Left ventricle myocardium inferior (tissue), 1 donor: Measurements from ENCODE around the gene PRR36. TPM values are rescaled to one million over a fixed set of nuclear protein-coding genes. Genes with fewer than 3 reads are reported as not detected.

Experiments used
- DNase-seq: peaks from one replicate; pipeline ENCODE4 v3.0.0-alpha.2; 2020
- H3K27ac ChIP-seq: fragments of 200-600 bp; replicated peaks from 2 replicates; pipeline ENCODE4 v1.8.0; 2021
- H3K27me3 ChIP-seq: fragments of 200-600 bp; 2 replicates; pipeline ENCODE4 v1.8.0; 2021; ENCODE audit warnings: low read depth
- H3K36me3 ChIP-seq: fragments of 200-600 bp; 2 replicates; pipeline ENCODE4 v1.8.0; 2021
- H3K4me1 ChIP-seq: fragments of 200-600 bp; 2 replicates; pipeline ENCODE4 v1.8.0; 2021
- H3K4me3 ChIP-seq: fragments of 200-600 bp; 2 replicates; pipeline ENCODE4 v1.8.0; 2021; ENCODE audit warnings: mild to moderate bottlenecking, moderate library complexity
- H3K9me3 ChIP-seq: fragments of 200-600 bp; replicated peaks from 2 replicates; pipeline ENCODE4 v1.8.0; 2021
- intact Hi-C: fragments of 100-400 bp; cut with micrococcal nuclease; formaldehyde crosslinking; loops from one replicate; pipeline ENCODE4 v1.11.0; 2022
- total RNA-seq: library from RNA; stranded (reverse); fragmentation: NEBNext Ultra II Directional; extraction: Animal tissue kit (Norgen Biotek cat#: 25700); gene quantifications from one replicate; pipeline ENCODE4 v1.2.1, GENCODE V29; 2021
- TF ChIP-seq, protein P1 (sequence below): fragments of 200-600 bp; IDR thresholded peaks from 2 replicates; pipeline ENCODE4 v1.8.0; 2021; ENCODE audit warnings: antibody characterized with exemption, mild to moderate bottlenecking, borderline replicate concordance
- donor health status: DM: no; HTN: yes; CAD: no; lungs with severe emphysema.

PRR36 gene
- total RNA-seq, 1 donor from 2014 or later = not detected

DNA sequence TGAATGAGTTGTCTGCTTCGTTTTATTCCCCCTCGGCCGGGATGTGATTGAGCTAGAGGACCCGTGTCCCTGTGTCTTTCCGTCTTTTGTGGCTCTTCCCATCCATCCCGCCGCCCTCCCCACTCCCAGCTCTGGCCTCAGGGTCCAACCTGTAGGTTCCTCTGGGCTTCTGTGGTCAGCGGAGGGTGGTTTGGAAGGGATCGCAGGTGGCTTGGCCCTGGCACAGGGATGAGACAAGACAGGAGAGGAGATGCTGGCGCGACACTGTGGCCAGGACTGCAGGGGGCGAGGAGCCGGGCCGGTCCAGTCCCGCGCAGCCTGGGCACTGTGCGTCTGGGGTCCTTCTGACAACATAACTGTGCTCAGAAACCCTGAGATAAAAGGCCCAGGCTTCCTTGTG lies 42.2 kb downstream of the PRR36 start:
- H3K27me3 ChIP-seq = no peaks in the 10 kb centered on the region
- no peaks in the 10 kb centered on the region for H3K36me3 ChIP-seq
- TF ChIP-seq, protein P1, sequence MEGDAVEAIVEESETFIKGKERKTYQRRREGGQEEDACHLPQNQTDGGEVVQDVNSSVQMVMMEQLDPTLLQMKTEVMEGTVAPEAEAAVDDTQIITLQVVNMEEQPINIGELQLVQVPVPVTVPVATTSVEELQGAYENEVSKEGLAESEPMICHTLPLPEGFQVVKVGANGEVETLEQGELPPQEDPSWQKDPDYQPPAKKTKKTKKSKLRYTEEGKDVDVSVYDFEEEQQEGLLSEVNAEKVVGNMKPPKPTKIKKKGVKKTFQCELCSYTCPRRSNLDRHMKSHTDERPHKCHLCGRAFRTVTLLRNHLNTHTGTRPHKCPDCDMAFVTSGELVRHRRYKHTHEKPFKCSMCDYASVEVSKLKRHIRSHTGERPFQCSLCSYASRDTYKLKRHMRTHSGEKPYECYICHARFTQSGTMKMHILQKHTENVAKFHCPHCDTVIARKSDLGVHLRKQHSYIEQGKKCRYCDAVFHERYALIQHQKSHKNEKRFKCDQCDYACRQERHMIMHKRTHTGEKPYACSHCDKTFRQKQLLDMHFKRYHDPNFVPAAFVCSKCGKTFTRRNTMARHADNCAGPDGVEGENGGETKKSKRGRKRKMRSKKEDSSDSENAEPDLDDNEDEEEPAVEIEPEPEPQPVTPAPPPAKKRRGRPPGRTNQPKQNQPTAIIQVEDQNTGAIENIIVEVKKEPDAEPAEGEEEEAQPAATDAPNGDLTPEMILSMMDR = no peak
- H3K4me3 ChIP-seq = no peak overlapping the region
- H3K4me1 ChIP-seq = peaks cover 35% of the 10 kb centered on the region
- DNase-seq = no peak
- intact Hi-C loops = no loop called here
- H3K27ac ChIP-seq = no peak overlapping the region
- no peaks in the 10 kb centered on the region for H3K9me3 ChIP-seq

DNA sequence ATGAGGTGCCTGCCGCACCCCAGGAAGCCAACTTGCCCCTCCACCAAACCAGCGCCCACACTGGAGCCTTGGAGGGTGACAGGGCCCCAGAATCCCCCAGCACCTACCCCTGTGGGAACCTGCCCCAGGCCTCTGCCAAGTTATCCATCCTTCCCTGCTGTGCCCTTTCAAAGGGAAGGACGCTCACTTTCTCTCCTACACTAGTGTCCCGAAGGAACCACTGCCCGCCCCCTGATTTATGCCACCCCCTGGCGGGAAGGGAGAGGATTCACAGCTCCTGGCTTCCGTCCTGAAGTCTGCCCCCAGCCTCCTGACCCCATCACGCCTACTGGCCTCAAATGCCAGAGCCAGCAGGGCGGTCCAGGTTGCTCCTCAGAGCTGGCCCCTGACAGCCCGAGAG lies 42.7 kb downstream of the PRR36 start:
- no peak for DNase-seq
- H3K4me1 ChIP-seq = peaks cover 35% of the 10 kb centered on the region
- intact Hi-C loops = no loop called here
- no peak overlapping the region for H3K27ac ChIP-seq
- TF ChIP-seq, protein P1 = no peak
- H3K9me3 ChIP-seq = no peaks in the 10 kb centered on the region
- H3K27me3 ChIP-seq = no peaks in the 10 kb centered on the region
- H3K36me3 ChIP-seq = no peaks in the 10 kb centered on the region
- no peak overlapping the region for H3K4me3 ChIP-seq

- no peaks in the 10 kb centered on the region for H3K36me3 ChIP-seq
- no peaks in the 10 kb centered on the region for H3K27me3 ChIP-seq
- no peak overlapping the region for H3K27ac ChIP-seq
- TF ChIP-seq, protein P1 = no peak
- H3K4me1 ChIP-seq = peaks cover 35% of the 10 kb centered on the region
- DNase-seq = no peak
- H3K9me3 ChIP-seq = no peaks in the 10 kb centered on the region
- intact Hi-C loops = no loop called here
- H3K4me3 ChIP-seq = peak overlapping the region; percentile 83
Observed at GRCh38 chr19:7830823-7831222, 43.4 kb downstream of the PRR36 start.

DNA sequence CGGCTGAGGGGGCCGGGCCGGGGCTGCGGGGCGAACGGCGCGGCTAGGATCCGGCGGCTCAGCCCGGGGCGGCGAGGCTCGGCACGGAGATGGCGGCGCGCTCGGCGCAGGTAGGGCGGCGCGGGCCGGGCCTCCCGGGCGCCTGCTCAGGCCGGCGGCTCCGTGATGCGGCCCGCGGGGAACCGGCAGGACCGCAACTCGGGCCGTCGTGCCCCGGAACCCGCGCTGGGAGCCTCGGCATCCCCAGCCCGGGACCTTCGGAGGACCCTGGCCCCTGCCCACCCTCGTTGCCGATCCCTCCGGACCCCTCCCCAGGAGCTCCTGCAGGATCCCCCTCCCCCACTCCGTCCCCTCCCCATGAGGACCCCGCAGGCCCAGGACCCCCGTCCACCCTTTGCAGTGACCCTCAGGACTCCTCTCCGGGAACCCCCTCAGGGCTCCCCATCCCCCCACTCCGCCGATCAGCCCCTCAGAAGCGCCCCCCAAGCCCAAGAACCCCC lies 43.9 kb downstream of the PRR36 start:
- Histone ChIP-seq H3K27ac (peak overlapping the region; percentile 55), H3K36me3 (no peaks in the 10 kb centered on the region), H3K4me3 (peak overlapping the region; percentile 83), H3K4me1 (peaks cover 35% of the 10 kb centered on the region), H3K9me3 (no peaks in the 10 kb centered on the region), H3K27me3 (peaks cover 3% of the 10 kb centered on the region)
- intact Hi-C loops = no loop called here
- peak; percentile 29 for DNase-seq
- TF ChIP-seq, protein P1 = no peak

DNA sequence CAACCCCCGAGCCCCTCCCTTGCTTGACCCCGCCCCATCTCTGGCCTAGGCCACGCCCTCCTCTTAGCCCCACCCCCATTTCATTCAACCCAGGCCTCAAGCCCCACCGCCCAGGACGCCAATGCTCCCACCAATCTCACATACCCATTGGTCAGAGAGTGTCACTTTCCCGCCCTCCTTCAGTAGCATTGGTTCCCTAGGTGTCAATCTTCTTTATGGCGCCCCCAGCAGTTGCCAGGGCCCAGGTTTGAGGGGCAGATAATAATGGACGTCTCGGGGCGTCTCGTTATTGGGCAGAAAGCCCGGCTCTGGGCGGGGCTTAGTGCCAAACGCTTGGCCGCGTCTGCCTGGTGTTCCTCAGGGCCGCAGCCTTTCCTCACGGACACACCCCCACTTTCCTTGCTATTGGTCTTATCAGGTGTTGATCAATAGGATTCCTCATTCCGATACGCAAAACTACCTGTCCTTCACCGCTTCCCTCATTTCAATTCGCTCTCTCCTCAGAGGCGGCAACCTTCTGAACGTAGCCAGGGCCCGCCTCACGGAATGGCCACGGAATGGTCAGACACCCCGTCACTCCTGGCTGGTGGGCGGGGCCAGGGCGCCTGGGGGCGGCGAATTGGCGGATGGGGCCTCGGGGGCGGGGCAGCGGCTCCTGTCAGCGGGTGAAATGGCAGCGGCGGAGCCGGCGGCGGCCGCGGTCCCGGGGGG lies 44.5 kb downstream of the PRR36 start, which contains the start of gene EVI5L:
Gene EVI5L (plus strand): TSS at position 658 of the 711 bp plus-strand sequence. CDS start 16,325 bp downstream, outside the sequence.
- TF ChIP-seq, protein P1 = no peak
- peak within 1 kb of the TSS; percentile 83 for H3K4me3 ChIP-seq
- H3K9me3 ChIP-seq = no peaks in the 10 kb centered on the region
- H3K27me3 ChIP-seq = peaks cover 9% of the 10 kb centered on the region
- H3K4me1 ChIP-seq = peaks cover 35% of the 10 kb centered on the region
- H3K27ac ChIP-seq = peak within 1 kb of the TSS; percentile 55
- no peaks in the 10 kb centered on the region for H3K36me3 ChIP-seq
- intact Hi-C loops = no loop called here
- DNase-seq = peak; percentile 99
